Activated T-cell treated with anti-CD3 and anti-CD28 coated beads for 24 hours (primary cell): Measurements from ENCODE around the gene PGAP2.
"Not testable (repeated sequence)": the region's sequence is repeated elsewhere in the genome, so short reads cannot be mapped to it uniquely, and the experiment has no call there.

ENCODE experiments used
- DNase-seq: peaks from one replicate; pipeline ENCODE4 v3.0.0-alpha.2; 2020; ENCODE audit warnings: low read depth

Gene PGAP2

GRCh38 chr11:3803726-3804495 is 4.4 kb upstream of the PGAP2 start:
- no peak for DNase-seq

GRCh38 chr11:3808861-3809623 is 682 bp downstream of the PGAP2 start:
- DNase-seq = no peak

GRCh38 chr11:3809624-3809928 is 1.2 kb downstream of the PGAP2 start:
- DNase-seq = no peak

GRCh38 chr11:3810446-3810845 is 2.1 kb downstream of the PGAP2 start:
- DNase-seq = no peak

- DNase-seq = no peak
Observed at GRCh38 chr11:3810951-3811350, 2.6 kb downstream of the PGAP2 start.

DNA sequence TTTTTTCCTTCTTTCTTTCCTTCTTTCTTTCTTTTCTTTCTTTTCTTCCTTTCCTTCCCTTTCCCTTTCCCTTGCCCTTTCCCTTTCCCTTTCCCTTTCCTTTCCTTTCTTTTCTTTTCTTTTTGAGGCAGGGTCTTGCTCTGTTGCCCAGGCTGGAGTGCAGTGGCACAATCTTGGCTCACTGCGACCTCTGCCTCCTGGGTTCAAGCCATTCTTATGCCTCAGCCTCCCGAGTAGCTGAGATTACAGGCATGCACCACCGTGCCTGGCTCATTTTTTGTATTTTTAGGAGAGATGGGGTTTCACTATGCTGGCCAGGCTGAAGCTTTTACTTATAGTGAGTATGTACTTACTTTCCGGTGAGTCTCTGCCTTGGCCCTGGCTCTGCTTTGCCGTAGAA is 6.5 kb downstream of the PGAP2 start:
- not testable (repeated sequence) for DNase-seq

DNA sequence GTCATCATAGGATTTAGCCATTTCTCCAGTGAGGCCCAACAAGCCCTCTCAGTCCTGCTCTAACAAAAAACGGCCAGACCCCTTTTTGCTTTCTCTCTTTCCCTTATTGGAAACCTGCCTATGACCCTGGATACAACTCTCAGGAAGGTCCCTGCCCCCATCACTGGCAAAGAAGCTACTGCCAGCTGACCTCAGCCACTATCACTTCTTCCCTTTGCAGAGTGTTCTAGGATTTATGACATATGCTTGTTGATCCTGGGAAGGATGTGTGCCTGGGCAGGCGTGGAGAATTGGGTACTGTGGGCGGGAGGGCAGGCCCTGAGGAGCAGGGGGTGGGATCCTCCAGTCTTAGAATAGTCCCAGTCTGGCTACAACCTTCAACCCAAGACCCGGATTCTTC is 7.5 kb downstream of the PGAP2 start:
- no peak for DNase-seq

DNA sequence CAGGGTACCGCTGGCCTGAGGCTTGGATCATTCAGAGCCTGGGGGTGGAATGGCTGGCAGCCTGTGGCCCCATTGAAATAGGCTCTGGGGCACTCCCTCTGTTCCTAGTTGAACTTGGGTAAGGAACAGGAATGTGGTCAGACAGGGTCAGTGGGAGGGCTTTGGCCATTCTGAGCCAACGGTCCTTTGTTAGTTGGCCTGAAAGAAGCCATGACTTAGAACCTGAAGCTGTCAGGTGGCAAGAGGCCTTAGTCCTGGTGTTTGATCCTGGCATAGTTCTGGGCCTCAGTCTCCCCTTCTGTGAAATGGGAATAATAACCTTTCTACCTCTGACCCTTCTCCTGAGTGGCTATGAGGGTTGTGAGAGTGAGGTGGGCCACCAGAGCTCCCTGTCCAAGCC is 8.3 kb downstream of the PGAP2 start:
- no peak for DNase-seq

DNA sequence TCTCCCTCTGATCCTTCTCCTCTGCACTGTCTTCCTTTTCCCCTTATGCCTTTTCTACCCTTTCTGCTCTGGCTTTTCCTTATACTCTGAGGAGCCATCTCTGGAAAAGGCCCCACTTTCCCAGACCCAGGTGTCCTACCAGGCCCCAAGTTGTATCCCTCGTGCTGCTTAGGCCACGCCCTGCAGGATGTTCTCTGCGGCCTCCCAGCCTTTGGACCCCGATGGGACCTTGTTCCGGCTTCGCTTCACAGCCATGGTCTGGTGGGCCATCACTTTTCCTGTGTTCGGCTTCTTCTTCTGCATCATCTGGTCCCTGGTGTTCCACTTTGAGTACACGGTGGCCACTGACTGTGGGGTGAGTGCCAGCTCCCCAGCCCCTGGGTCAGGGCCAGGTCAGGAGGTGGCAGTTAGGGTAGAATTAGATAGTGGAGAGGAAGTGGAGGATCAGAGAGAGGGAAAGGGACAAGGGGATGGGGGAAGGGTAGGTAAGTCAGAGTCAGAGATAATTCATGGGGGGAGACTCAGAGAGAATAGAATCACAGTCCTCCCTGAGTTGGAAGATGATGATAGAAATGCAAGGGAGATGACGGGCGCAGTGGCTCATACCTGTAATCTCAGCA is 8.9 kb downstream of the PGAP2 start:
- DNase-seq = no peak

DNA sequence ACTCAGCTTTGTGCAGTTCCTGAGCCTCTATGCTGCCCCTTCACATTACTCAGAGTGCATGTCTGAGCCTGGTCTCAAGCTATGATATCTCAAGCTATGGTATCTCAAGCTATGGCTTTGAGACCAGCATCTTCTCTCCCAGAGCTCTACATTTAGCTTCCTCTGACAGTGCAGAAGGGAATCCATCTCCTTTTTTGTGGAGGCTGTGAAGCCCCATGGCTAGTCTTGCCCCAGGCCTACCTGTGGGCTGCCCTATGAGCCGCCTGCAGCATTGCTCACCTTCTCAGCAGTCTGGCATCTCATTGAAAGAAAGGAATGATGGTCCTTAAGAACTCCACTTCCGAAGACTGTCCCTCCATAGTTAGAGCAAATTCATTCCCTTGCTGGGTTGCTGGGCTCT is 12.6 kb downstream of the PGAP2 start:
- DNase-seq = no peak

DNA sequence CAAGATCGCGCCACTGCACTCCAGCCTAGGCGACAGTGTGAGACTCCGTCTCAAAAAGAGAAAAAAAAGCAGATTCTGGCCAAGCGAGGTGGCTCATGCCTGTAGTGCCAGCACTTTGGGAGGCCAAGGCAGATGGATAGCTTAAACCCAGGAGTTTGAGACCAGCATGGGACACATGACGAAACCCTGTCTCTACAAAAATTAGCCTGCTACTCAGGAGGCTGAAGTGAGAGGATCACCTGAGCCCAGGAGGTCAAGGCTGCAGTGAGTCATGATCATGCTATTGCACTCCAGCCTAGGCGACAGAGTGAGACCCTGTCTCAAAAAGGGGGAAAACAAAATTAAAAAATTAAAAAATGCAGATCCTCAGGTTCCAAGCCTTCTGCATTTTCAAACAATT is 14.0 kb downstream of the PGAP2 start:
- DNase-seq = no peak

DNA sequence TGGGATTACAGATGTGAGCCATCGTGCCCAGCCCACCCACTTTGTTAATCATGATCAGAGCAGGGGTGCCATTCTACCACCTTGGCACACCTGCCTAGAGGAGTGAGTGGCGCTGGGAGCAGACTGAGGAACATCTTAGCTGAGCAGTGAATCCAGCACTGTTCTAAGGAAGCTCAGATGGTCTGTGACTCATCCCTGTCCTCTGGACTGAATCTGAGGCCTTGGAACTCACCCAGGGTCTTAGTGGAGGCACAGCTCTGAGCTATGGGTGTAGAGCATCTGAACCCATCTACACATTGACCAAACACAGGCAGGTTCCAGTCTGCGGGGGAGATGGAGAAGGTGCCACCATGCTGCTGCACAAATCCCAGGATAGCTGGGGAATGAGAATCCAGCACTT is 14.9 kb downstream of the PGAP2 start:
- no peak for DNase-seq

DNA sequence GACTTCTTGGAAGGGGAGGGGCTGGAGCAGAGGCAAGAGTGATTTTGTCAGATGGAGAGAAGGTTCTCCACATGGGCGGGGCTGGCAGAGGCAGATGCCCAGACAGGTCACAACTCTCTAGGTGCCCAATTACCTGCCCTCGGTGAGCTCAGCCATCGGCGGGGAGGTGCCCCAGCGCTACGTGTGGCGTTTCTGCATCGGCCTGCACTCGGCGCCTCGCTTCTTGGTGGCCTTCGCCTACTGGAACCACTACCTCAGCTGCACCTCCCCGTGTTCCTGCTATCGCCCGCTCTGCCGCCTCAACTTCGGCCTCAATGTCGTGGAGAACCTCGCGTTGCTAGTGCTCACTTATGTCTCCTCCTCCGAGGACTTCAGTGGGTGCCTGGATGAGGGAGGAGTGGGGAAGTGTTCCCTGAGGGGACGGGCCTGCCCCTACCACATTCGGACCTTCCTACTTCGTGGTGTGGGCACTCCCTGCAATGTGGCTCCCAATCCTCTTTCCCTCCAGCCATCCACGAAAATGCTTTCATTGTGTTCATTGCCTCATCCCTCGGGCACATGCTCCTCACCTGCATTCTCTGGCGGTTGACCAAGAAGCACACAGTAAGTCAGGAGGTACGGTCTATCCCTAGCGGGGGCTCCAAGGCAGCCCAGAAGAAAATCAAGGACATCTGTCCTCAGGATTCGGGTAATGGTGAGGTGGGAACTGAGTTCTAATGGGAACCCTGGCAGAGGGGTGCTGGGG is 15.6 kb downstream of the PGAP2 start:
- DNase-seq = no peak

DNA sequence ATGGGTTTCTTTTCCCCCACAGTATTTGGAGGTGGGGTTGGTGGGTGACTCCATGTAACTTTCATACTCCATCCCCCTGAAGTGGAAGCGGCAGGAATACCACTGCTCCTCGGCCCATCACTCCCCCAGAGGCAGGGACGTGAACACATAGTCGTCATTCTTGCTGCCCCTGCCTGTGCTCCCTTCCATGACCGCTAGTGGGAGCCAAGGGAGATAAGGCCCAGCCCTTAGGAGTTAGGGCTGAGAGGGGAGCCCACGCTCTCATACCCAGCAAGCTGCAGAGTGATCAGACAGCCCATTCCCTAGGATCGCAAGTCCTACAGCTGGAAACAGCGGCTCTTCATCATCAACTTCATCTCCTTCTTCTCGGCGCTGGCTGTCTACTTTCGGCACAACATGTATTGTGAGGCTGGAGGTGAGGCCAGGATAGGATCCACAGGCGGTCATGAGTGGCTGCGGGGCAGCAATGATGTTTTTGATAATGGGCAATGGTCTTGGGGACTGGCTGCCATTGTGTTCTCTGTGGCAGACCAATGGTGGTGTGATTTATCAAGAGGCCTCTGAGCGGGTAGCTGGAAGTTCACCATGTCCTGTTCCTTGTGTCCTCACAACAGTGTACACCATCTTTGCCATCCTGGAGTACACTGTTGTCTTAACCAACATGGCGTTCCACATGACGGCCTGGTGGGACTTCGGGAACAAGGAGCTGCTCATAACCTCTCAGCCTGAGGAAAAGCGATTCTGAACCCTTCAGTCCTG is 16.5 kb downstream of the PGAP2 start:
- peak; percentile 75 for DNase-seq

DNA sequence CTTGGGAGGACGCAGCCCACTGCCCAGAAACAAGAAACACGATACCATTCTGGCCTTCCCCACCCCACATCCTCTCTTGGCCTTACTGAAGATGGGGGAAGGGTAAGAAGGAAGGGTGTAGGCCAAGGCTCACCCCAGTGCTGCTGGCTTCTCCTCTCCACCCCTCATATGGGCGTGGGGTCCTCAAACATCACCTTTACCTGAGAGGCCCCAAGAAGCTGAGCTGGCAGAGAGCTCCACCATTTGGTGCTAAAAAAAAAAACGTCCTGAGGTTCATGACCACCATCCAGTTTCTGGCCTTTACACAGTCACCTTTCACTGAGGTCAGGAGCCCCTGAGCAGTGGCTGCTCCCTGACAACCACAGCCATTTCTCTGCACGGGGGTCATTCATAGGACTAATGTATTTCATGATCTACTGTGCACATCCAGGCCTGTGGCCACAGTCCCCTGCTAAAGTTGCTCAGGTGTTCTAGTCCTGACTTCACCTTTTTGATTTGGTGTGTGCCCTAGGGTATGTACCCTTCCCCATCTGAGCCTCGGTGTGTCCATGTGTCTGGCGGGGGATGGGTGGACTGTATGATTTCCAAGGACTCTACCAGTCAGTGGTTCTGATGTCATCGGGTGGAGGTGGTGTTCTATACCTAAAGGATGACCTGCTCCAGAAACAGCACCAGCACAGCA is 17.3 kb downstream of the PGAP2 start:
- DNase-seq = no peak

DNA sequence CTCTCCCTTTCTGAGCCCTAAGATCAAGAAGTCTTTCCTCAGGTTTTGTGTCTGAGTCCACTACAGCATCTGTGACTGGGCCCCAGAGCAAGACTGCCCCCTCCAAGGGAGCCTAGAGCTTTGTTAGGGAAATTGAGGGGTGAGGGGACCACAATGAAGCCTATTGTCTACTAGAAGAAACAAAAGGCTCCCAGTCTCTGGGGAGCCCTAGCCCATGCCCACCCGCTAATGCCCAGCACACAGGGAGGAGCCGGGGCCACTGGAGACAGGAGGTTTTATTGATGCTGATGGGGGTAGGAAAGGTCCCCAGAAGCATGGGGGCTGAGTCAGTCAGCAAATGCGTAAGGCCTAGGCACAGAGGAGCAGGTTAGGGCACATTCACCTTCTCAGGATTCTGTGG is 18.4 kb downstream of the PGAP2 start:
- no peak for DNase-seq

GRCh38 chr11:3827434-3828186 is 19.2 kb downstream of the PGAP2 start:
- no peak for DNase-seq

DNA sequence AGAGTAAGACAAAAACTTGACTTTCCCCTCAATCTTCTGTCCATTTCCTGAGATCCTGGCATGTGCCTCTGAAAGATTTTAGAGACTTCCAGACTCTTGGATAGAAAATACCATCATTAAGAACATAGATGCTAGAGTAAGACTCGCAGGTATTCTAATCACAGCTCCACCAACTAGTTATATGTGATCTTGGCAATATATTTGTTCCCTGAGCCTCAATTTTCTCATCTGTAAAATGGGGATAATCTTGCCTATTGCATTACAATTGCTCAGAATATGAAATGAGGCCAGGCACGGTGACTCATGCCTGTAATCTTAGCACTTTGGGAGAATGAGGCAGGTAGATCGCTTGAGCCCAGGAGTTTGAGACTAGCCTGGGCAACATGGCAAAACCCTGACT is 21.7 kb downstream of the PGAP2 start:
- no peak for DNase-seq

DNA sequence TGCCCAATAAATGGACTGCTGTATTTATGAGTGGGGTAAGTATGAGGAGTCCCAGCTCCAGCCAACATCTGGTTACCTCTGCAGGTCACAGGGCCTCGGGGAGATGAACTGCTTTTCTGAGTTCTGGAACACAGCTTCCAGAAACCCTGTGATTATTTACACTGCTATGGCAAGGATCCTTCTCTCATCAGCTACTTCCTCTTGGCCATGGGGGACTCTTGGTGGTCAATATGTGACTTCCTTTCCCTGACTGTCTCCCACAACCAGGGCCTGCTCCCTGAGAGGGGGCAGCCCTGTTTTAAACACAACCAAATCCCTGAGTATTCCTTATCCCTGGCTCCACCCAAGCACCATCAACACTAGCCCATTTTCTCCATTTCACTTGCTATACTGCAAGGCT is 22.4 kb downstream of the PGAP2 start:
- no peak for DNase-seq

- DNase-seq = no peak
Observed at GRCh38 chr11:3831378-3832239, 23.2 kb downstream of the PGAP2 start.
